SK-N-SH (cell line): ENCODE data around the gene DYNLL1. TPM values are rescaled to one million over a fixed set of nuclear protein-coding genes. Genes with fewer than 3 reads are reported as not detected.

Experiments
- CTCF ChIA-PET: fragments of 300-600, 350-600 bp; formaldehyde crosslinking; extraction: SDS; loops from one replicate; lab custom pipeline; 2021; lab: Yijun Ruan, JAX
- POLR2A ChIA-PET: fragments of 350-600 bp; sonication (Branson Sonifier 250); formaldehyde crosslinking; extraction: SDS; loops from one replicate; lab custom pipeline; 2020; ENCODE audit warnings: antibody characterized with exemption, inconsistent platforms; lab: Yijun Ruan, JAX
- DNase-seq: peaks from one replicate; pipeline ENCODE4 v3.0.0; 2012
- H2AFZ ChIP-seq: fragments of 200-600 bp; sonication (generic); 2 replicates; pipeline ENCODE4 v1.8.1; 2016; ENCODE audit warnings: antibody characterized with exemption, mild to moderate bottlenecking, low read depth
- H3F3A ChIP-seq: fragments of 200-600 bp; sonication (generic); replicated peaks from 2 replicates; pipeline ENCODE3; 2016; ENCODE audit warnings: antibody characterized with exemption, mild to moderate bottlenecking; ENCODE audit not compliant: insufficient read depth
- H3K27ac ChIP-seq, 2 experiments: fragments of 200-500 bp in 1 of 2; fragments of 200-600 bp in 1 of 2; sonication (Bioruptor generic) in 1 of 2; sonication (generic), shearing (Covaris generic) in 1 of 2; 2 replicates each; pipeline versions ENCODE4 v1.5.1 to v1.6.1; 2014 to 2016; ENCODE audit warnings: low read depth in 2 of 2, inconsistent platforms in 1 of 2, low read length in 1 of 2, mild to moderate bottlenecking in 1 of 2, mixed read lengths in 1 of 2
- H3K27me3 ChIP-seq: fragments of 200-600 bp; sonication (generic), shearing (Covaris generic); 2 replicates; pipeline ENCODE4 v1.6.1; 2016; ENCODE audit warnings: mixed run types; ENCODE audit not compliant: insufficient read depth
- H3K36me3 ChIP-seq, 2 experiments: fragments of 200-500 bp in 1 of 2; fragments of 200-600 bp in 1 of 2; sonication (Bioruptor generic) in 1 of 2; sonication (generic) in 1 of 2; replicated peaks in 1 of 2; 2 replicates each; pipeline versions ENCODE3 to v1.5.1; 2014 to 2016; ENCODE audit warnings: low read length in 1 of 2, mild to moderate bottlenecking in 1 of 2; ENCODE audit not compliant: insufficient read depth in 2 of 2, control insufficient read depth in 1 of 2
- H3K4me1 ChIP-seq, 2 experiments: fragments of 200-500 bp in 1 of 2; fragments of 200-600 bp in 1 of 2; sonication (Bioruptor generic) in 1 of 2; sonication (generic), shearing (Covaris generic) in 1 of 2; 2 replicates each; pipeline versions ENCODE4 v1.5.1 to v1.6.1; 2014 to 2016; ENCODE audit warnings: low read depth in 1 of 2, low read length in 1 of 2, mixed run types in 1 of 2; ENCODE audit not compliant: insufficient read depth in 2 of 2, control insufficient read depth in 1 of 2
- H3K4me2 ChIP-seq: fragments of 200-600 bp; sonication (generic), shearing (Covaris generic); 2 replicates; pipeline ENCODE4 v1.6.1; 2017; ENCODE audit warnings: mixed run types
- H3K4me3 ChIP-seq, 2 experiments: fragments of 200-500 bp in 1 of 2; fragments of 200-600 bp in 1 of 2; sonication (Bioruptor generic) in 1 of 2; sonication (generic), shearing (Covaris generic) in 1 of 2; 2 replicates each; pipeline versions ENCODE4 v1.5.1 to v1.8.1; 2014 to 2016; ENCODE audit warnings: low read depth in 2 of 2, inconsistent platforms in 1 of 2, low read length in 1 of 2, mild to moderate bottlenecking in 1 of 2, mixed read lengths in 1 of 2, moderate library complexity in 1 of 2
- H3K79me2 ChIP-seq: fragments of 200-600 bp; sonication (generic); 2 replicates; pipeline ENCODE4 v1.8.1; 2017; ENCODE audit warnings: mild to moderate bottlenecking; ENCODE audit not compliant: insufficient read depth
- H3K9ac ChIP-seq: fragments of 200-600 bp; sonication (generic); 2 replicates; pipeline ENCODE4 v1.6.1; 2017; ENCODE audit warnings: mixed run types
- H3K9me2 ChIP-seq: fragments of 200-600 bp; sonication (generic); 2 replicates; pipeline ENCODE4 v1.6.1; 2017; ENCODE audit warnings: mixed run types
- H3K9me3 ChIP-seq: fragments of 200-600 bp; sonication (generic); 2 replicates; pipeline ENCODE4 v1.6.1; 2017; ENCODE audit warnings: mixed run types, mild to moderate bottlenecking, moderate library complexity
- H4K20me1 ChIP-seq: fragments of 200-600 bp; sonication (generic); 2 replicates; pipeline ENCODE4 v1.6.1; 2017; ENCODE audit warnings: mild to moderate bottlenecking, mixed run types; ENCODE audit not compliant: insufficient read depth
- CTCF ChIP-seq: fragments of 200-600 bp; sonication (generic); IDR thresholded peaks from 2 replicates; pipeline ENCODE4 v1.6.1; 2017; ENCODE audit warnings: antibody characterized with exemption, mild to moderate bottlenecking, moderate library complexity
- ELF1 ChIP-seq: IDR thresholded peaks from 2 replicates; pipeline ENCODE4 v1.4.0; 2012
- GATA2 ChIP-seq: sonication (generic); formaldehyde crosslinking; IDR thresholded peaks from 2 replicates; pipeline ENCODE4 v1.5.0; 2020; ENCODE audit warnings: mild to moderate bottlenecking, missing genetic modification reagents
- IRF3 ChIP-seq: fragments of 150-350 bp; IDR thresholded peaks from 2 replicates; pipeline ENCODE4 v1.6.1; 2016; ENCODE audit warnings: mild to moderate bottlenecking, low read depth, low read length
- MEF2A ChIP-seq: IDR thresholded peaks from 2 replicates; pipeline ENCODE4 v1.4.0; 2012; ENCODE audit warnings: low read depth, borderline replicate concordance
- NFIC ChIP-seq: IDR thresholded peaks from 2 replicates; pipeline ENCODE4 v1.4.0; 2012; ENCODE audit warnings: borderline replicate concordance
- PBX3 ChIP-seq: IDR thresholded peaks from 2 replicates; pipeline ENCODE4; 2012
- POLR2AphosphoS5 ChIP-seq: IDR thresholded peaks from 2 replicates; pipeline ENCODE4 v1.6.1; 2012; ENCODE audit warnings: low read depth, low read length
- RAD21 ChIP-seq: IDR thresholded peaks from 2 replicates; pipeline ENCODE4 v1.6.1; 2012; ENCODE audit warnings: mild to moderate bottlenecking, low read length
- RCOR1 ChIP-seq: fragments of 150-350 bp; IDR thresholded peaks from 2 replicates; pipeline ENCODE4 v1.6.1; 2017; ENCODE audit warnings: antibody characterized with exemption, low read length
- RXRA ChIP-seq: IDR thresholded peaks from 2 replicates; pipeline ENCODE4 v1.4.0; 2012; ENCODE audit warnings: low read depth, mild to moderate bottlenecking, borderline replicate concordance
- SIN3A ChIP-seq: IDR thresholded peaks from 2 replicates; pipeline ENCODE4 v1.6.1; 2012; ENCODE audit warnings: low read depth, mild to moderate bottlenecking, low read length, moderate library complexity, borderline replicate concordance
- TEAD4 ChIP-seq: IDR thresholded peaks from 2 replicates; pipeline ENCODE4 v1.4.0; 2012; ENCODE audit warnings: mild to moderate bottlenecking, borderline replicate concordance; ENCODE audit not compliant: insufficient read depth
- WGBS: methylation state at CpG from one replicate; pipeline ENCODE4 v1.1.6; 2017; ENCODE audit warnings: low lambda C conversion rate; 5-methylcytosine and 5-hydroxymethylcytosine counted together
- polyA plus RNA-seq, 3 experiments: library from polyadenylated mRNA; depleted of rRNA; stranded (reverse); fragments of >200 nt; gene quantifications; 2 replicates each; pipeline ENCODE4 v1.2.3, GENCODE V29; 2012
- TF ChIP-seq, protein P1 (sequence below): fragments of 150-350 bp; IDR thresholded peaks from 2 replicates; pipeline ENCODE4 v1.6.1; 2017; ENCODE audit warnings: antibody characterized with exemption, low read length, low read depth, borderline replicate concordance
- TF ChIP-seq, protein P2 (sequence below): IDR thresholded peaks from 2 replicates; pipeline ENCODE4 v1.6.1; 2012; ENCODE audit warnings: mild to moderate bottlenecking, low read depth, low read length, moderate library complexity
- TF ChIP-seq, protein P3 (sequence below): IDR thresholded peaks from 2 replicates; pipeline ENCODE4 v1.4.0; 2012; ENCODE audit warnings: low read depth

Gene DYNLL1
- polyA plus RNA-seq, 1 of the 3 experiments (the other 2 are of a cell fraction), result 607 TPM

DNA sequence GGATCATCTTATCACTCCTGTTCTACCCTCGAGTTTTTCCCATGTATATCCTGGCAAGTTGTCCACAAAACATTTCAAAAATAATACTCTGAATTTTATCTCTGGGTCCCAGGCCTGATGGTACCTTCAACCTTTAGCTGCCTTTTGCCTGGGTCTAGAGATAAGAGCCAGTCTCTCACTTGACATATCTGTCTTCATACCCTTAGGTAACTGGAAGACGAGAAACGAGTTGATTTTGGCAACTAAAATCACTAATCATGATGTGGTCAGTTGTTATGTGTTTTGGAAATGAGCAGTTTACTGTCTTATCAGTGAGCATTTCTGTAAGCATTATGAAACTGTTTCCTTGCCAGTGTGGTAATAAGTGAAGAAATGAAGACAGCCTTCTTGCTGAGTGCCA, 44.5 kb downstream of the DYNLL1 start:
- CTCF ChIA-PET, result interaction anchor here (2.5 kb wide), 1 partner anchor 21 kb away, joined by 9 read pairs; no protein-coding TSS in a partner anchor
- H3K27ac ChIP-seq, result no peak overlapping the region
- WGBS, result 75% methylated on average over 3 of the region's 3 CpGs

More for the DNA sequence above, 44.5 kb downstream of the DYNLL1 start:
- no peaks in the 10 kb centered on the region for H3K27me3 ChIP-seq
- peaks cover 14% of the 10 kb centered on the region for H3F3A ChIP-seq
- no peak overlapping the region for H2AFZ ChIP-seq
- POLR2A ChIA-PET, result no interaction called here
- no peaks in the 10 kb centered on the region for H3K9me2 ChIP-seq
- DNase-seq, result no peak
- H3K79me2 ChIP-seq, result peaks cover 100% of the 10 kb centered on the region
- TF ChIP-seq, protein P1, sequence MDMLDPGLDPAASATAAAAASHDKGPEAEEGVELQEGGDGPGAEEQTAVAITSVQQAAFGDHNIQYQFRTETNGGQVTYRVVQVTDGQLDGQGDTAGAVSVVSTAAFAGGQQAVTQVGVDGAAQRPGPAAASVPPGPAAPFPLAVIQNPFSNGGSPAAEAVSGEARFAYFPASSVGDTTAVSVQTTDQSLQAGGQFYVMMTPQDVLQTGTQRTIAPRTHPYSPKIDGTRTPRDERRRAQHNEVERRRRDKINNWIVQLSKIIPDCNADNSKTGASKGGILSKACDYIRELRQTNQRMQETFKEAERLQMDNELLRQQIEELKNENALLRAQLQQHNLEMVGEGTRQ, result no peak
- no peak for TF ChIP-seq ELF1
- no peak for TF ChIP-seq RXRA
- TF ChIP-seq IRF3, result no peak
- no peak for TF ChIP-seq RAD21
- no peak for TF ChIP-seq NFIC
- TF ChIP-seq CTCF, result no peak
- no peak for TF ChIP-seq SIN3A
- TF ChIP-seq, protein P2, sequence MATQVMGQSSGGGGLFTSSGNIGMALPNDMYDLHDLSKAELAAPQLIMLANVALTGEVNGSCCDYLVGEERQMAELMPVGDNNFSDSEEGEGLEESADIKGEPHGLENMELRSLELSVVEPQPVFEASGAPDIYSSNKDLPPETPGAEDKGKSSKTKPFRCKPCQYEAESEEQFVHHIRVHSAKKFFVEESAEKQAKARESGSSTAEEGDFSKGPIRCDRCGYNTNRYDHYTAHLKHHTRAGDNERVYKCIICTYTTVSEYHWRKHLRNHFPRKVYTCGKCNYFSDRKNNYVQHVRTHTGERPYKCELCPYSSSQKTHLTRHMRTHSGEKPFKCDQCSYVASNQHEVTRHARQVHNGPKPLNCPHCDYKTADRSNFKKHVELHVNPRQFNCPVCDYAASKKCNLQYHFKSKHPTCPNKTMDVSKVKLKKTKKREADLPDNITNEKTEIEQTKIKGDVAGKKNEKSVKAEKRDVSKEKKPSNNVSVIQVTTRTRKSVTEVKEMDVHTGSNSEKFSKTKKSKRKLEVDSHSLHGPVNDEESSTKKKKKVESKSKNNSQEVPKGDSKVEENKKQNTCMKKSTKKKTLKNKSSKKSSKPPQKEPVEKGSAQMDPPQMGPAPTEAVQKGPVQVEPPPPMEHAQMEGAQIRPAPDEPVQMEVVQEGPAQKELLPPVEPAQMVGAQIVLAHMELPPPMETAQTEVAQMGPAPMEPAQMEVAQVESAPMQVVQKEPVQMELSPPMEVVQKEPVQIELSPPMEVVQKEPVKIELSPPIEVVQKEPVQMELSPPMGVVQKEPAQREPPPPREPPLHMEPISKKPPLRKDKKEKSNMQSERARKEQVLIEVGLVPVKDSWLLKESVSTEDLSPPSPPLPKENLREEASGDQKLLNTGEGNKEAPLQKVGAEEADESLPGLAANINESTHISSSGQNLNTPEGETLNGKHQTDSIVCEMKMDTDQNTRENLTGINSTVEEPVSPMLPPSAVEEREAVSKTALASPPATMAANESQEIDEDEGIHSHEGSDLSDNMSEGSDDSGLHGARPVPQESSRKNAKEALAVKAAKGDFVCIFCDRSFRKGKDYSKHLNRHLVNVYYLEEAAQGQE, result no peak
- TF ChIP-seq PBX3, result no peak
- no peak for TF ChIP-seq GATA2 (CRISPR knock-in tag)
- TF ChIP-seq, protein P3, sequence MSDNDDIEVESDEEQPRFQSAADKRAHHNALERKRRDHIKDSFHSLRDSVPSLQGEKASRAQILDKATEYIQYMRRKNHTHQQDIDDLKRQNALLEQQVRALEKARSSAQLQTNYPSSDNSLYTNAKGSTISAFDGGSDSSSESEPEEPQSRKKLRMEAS, result no peak
- TF ChIP-seq RCOR1, result no peak
- no peak for TF ChIP-seq POLR2AphosphoS5
- no peak for TF ChIP-seq TEAD4
- no peak for TF ChIP-seq MEF2A
- TF ChIP-seq, all 33 proteins: peak for 0
- Histone ChIP-seq H3K36me3 (peaks cover 0 to 17% of the 10 kb centered on the region in 2 experiments), H3K9ac (no peak overlapping the region), H3K4me3 (no peak overlapping the region), H3K4me1 (peaks cover 19 to 52% of the 10 kb centered on the region in 2 experiments), H3K9me3 (no peaks in the 10 kb centered on the region), H4K20me1 (peaks cover 100% of the 10 kb centered on the region), H3K4me2 (no peak overlapping the region)
